Embryonic facial prominence (tissue), 1 donor: ENCODE results near the gene FGFR1OP2.
"Not testable (repeated sequence)": the region's sequence is repeated elsewhere in the genome, so short reads cannot be mapped to it uniquely, and the experiment has no call there.

Experiments
- DNase-seq: peaks from one replicate; pipeline ENCODE4 v3.0.0-alpha.2; 2016; ENCODE audit errors: extremely low spot score

FGFR1OP2 gene

DNA sequence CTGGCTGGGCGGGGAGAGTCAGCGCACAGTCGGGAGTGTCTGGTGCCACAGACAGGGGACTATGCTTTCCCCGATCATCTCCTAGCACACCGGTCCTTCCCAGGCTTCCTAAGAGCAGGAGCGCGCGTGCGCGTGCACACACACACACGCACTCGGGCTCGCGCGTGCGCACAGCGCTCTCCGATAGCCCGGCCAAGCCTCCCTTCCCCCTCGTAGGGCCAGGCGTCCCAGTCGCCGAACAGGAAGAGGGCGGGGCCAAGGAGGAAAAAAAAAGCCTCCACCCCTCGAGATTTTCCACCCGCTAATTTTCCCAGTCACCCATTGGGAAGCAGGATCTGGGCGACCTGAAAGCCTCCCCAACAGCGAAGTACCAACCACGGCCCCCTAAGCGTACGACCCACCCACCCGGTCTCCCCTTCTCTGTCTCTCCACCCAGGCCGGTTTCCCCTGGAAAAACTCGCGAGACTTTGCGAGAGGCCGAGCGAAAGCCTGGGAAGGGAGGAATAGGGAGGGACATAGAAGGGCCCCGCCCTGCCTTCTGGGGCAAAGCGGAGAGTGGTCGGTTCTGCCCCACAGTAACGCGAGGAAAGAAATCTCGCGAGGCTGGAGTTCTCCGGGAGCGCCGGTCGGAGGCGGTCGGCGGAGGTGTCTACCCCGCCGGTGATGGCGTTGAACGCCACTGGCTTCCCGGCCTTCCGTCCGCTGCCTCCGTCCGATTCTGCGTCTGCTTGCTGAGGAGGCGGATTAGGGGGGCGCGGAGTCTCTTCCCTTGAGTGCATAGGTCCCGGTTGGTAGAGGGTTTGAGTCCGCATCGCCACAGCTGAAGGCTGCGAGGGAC, at the start of gene FGFR1OP2, which contains the start of gene INTS13:
Gene FGFR1OP2 (plus strand): TSS at position 608 of the 838 bp plus-strand sequence. CDS start 15,689 bp downstream, outside the sequence.
Gene INTS13 (minus strand): TSS at position 119 of the 838 bp plus-strand sequence. CDS start 1,178 bp downstream, outside the sequence.
- peak; percentile 98 for DNase-seq

DNA sequence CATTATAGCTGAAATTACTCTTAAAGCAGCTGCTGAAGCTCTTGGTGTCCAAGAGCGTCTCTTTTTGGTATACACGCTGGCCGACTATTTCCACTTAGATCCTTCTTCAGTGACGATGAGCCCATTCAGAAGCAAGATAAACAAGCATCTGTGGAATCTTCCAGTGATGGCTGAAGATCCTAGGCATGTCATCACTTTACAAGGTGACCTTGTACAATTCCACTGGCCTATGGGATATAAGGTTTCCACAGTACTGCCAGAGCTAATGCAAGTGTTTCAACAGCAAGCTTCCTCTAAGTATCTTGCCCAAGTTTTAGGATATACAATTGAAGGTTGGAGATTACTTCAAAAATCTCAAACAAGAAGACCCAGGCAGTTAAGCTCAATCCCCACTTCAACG, 47.5 kb upstream of the FGFR1OP2 start:
- no peak for DNase-seq

DNA sequence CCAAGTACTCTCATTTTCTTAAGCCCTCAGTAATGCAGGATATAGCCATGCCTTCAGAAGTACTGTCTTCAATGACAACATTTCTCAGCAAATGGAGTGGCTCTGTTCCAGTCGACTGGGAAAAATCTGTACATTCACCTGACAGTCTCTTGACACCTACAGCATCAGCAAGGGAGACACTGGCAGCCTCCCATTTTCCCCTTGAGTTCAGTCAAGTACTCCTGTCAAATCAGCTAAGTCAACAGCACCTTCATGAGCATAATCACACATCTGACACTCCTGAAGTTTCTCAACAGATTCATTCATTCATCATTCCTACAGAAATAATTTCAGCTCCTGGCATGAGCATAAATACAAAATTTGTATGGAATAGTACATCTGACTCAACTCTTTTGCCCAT, 46.6 kb upstream of the FGFR1OP2 start:
- DNase-seq, result no peak

DNA sequence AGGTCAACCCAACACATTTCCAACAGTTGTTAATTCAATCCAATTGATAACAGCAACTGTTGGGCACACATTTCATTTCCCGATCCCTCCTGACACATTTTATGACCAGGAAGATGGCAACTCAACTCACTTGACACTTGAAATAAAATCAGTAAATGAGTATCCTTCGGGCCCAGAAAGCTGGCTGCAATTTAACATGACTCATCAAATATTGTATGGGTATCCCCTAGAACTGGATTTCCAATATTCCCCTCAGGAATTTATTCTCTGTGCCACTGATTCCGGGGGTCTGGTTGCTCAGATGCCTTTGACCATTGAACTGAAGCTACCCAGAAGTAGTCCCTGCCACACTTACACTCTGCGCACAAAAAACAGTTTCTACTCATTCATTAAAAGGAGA, 42.6 kb upstream of the FGFR1OP2 start:
- no peak for DNase-seq

DNA sequence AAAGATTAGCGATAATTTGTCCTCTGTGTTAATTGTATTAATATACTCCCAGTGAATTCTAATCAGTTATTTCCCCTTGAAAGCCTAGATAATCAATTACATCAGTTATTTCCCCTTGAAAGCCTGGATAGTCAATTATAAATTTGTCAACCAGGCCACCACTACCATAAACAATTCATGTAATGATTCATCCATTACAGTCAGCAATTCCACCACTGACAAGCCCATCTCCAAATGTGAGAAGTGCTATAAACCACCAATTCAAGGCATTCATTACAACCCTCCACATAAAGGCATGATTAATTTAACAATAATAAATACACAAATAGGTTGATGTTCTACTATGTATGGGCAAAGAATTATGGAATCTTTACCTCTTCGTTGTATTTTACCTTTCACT, 41.4 kb upstream of the FGFR1OP2 start:
- no peak for DNase-seq

DNA sequence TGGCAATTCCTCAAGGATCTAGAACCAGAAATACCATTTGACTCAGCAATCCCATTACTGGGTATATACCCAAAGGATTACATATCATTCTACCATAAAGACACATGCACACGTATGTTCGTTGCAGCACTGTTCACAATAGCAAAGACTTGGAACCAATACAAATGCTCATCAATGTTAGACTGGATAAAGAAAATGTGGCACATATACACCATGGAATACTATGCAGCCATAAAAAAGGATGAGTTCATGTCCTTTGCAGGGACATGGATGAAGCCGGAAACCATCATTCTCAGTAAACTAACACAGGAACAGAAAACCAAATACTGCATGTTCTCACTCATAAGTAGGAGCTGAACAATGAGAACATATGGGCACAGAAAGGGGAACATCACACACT, 34.9 kb upstream of the FGFR1OP2 start:
- not testable (repeated sequence) for DNase-seq

DNA sequence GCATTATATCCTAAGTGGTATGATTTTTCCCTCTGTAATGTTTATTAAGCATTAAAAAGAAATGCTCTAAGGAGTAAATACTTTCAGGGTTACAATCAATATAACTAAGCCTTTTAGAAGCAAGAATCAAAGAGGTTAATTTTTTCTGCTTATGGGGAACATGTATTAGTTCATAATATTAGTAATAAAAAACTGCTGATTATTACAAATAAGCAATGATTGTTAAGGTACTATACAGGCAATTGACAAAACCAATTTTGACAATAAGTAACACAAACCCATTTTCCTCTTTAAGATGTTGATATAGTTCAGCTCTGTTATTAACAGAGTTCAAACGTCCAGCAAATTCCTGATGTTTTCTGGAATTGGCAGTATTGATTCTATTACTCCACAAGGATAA, 32.2 kb upstream of the FGFR1OP2 start:
- DNase-seq, result no peak

DNA sequence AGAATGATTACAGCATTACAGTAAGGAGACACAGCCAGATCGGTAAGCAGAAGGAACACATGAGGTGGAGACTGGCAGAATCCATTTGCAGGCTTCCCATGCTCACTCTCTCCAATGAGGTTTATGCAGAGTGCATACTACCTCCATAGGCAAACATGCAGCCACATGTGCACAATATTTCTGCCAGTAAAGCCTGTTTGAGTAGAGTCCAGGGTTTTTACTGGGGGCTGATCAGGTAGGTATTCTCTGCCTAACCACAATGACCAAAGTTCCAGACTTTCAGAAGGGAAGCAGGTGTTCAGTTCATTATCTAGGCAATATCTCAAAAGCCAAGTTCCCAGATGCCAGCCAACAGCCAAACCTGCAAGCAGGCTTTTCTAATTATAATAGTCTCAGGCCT, 31.6 kb upstream of the FGFR1OP2 start:
- no peak for DNase-seq

DNA sequence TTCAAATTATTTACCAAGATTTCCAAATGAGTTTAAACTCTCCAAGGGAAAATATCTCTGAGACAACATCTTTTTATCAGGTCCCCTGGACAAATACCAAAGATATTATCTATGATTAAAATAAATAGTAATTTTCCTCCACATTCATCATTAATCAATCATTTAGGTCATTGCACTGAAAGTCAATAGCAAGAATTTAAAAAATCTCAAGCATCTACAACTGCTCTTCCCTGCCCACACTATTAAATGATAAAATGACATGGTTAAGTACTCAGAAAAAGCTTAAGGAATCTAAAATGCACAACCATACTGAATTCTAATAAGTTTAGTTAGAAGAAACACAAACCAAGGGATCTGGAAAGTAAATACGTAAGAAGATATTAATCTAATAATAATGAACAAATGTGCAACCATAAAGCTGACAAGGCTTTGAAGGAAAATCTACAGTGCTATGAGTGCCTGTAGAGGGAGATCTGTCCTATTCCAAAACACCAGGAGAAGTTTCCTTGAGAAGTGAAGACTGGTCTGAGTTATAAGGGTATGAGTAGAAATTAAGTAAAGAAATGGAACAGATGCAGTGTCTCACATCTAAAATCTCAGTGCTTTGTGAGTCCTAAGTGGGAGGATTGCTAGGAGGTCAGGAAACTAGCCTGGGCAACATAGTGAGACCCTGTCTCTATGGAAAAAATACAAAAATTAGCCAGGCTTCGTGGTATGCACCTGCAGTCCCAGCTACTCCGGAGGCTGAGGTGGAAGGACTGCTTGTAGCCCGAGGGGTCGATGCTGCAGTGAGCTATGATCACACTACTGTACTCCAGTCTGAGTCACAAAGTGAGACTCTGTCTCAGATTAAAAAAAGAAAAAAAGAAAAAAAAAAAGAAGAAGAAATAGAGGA, 19.7 kb upstream of the FGFR1OP2 start:
- no peak for DNase-seq

DNA sequence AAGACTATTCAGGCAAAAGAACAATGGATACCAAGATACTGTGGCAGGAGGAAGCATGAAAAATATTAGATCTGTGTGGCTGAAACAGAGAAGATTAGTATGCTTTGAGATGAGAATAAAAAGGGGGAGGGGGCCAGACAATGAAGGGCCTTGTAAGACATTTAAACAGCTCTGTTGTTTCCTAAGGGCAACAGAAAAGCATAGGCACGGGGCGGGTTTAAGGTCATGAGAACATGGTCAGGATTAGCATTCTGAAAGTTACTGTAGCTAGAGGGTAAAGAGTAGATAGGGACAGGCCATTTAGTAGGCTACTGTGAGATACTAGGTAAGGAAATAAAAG, 19.1 kb upstream of the FGFR1OP2 start:
- DNase-seq, result no peak

DNA sequence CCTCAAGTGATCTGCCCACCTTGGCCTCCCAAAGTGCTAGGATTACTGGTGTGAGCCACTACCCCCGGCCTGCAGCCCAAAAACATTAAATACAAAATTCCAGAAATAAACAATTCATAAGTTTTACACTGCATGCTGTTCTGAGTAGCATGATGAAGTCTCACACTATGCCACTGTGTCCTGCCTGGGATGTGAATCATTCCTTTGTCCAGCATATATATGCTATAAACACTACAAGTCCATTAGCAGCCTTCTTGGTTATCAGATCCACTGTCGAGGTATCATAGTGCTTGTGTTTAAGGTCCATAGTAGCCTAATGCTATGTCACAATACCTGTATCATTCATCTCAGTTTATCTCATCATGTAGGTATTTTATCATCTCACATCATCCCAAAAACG, 16.4 kb upstream of the FGFR1OP2 start:
- no peak for DNase-seq

DNA sequence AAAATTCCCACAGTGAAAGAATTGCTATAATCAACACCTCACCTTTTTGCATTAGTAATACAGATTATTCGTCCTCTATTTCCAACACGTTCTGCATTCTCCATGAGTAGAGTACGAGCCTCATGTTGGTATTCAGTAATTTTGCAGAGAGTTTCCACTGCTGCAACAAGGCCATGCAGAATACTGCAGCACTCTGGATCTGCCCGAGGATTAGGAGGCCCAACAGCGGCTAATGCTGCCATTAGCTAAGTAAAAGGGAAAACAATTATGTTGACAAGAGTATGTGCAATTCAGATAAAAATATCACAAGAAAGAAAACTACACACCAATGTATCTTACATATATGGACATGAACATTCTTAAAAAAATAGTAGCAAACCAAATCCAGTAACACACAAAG, 9.6 kb upstream of the FGFR1OP2 start:
- DNase-seq, result no peak

DNA sequence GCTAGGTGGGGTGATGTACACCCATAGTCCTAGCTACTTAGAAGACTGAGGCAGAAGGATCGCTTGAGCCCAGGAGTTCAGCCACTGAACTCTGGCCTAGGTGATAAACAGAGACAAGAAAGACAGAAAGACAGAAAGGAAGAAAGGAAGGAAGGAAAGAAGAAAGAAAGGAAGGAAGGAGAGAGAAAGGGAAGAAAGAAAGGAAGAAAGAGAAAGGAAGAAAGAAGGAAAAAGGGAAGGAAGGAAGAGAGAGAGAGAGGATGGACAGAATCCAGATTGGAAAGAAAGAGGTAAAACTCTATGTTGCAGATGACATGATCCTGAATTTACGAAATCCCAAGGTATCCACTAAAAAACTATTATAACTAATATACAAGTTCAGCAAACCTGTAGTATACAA, 8.7 kb upstream of the FGFR1OP2 start:
- no peak for DNase-seq

DNA sequence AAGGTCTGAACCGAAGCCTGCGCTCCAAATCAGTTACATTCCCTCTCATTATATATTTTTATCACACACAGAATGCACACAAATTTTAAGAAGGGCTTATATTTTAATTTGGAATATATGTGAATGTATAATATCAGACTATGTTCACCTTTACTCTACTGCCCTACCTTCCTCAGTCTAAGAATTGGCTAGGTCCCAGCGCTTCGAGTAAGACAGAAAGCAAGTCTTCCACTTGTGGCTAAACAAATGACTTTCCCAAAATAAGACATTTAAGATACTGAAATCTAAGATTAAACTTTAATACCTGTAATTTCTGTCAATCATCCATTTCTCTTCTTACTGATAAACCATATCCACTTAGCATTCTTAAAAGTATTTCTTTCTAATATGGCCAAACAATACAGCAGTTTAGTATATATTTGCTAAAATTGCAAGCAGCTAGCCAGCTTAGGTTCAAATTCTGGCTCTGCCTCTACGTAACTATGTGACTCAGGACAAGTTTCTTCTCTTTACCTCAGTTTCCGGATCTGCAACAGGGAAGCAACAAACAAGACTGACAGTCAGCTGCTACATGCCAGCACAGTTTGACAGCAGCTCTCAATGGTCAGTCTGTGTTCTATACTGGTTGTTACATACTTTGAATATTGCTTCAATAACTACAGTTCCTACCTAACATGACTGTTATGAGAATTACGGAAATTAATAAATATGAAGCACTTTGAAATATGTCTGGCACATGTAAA, 2.5 kb upstream of the FGFR1OP2 start:
- no peak for DNase-seq

DNA sequence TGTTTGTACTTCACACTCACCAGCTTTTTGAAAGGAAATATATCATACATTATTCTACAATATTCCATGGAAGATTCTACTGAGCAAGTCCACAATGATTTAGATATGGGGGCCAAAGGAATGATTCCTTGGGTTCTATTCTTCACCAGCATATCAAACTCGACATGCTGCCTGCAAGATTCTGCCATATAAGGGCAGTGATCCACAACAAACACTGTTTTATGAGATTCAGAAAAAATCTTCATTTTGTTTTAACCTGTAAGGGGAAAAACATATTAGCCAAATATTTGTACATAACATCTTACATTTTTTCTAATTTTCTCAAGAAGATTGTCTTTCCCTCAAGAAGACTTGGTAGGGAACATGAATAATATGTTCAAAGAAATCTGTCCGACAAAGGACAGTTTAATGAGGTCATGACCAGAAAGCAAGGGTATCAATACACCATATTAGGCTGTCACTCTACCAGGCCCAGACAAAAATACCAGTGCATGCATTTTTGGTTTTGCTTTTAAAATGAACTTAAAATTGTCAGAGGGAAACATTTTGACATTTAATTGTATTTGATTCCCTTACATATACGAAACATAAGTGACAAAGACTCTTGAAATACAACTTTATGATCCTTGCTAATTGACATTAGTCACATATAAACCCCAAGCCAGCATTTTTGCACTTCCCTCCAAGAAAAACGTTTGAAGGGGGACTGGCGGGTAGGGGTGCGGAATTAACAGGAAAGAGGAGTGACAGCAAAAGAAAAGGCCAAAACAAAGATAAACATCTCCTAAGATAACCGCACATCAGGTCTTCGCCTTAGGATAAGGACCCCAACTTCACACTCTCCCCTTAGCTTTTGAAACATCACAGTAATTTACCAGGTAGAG, 1.5 kb upstream of the FGFR1OP2 start:
- no peak for DNase-seq

DNA sequence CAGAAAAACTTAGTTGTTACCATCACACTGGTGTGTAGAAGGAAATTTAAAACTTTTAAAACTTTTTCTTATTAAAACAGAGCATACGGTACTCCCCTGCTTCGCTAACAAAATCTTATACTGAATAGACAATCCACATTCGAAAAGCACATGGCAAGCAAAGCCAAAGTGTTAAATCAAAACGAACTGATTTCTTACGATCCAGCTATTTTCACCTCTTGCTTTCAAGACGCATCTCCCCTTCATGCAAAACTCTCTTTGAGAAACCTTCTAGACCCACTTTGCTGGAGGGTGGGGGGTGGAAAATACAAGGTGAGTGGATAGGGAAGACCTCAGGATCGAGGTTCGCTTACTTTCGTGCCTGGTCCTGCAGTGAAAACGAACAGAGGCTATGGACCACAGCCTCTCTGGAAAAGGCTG, 817 bp upstream of the FGFR1OP2 start:
- DNase-seq, result no peak

DNA sequence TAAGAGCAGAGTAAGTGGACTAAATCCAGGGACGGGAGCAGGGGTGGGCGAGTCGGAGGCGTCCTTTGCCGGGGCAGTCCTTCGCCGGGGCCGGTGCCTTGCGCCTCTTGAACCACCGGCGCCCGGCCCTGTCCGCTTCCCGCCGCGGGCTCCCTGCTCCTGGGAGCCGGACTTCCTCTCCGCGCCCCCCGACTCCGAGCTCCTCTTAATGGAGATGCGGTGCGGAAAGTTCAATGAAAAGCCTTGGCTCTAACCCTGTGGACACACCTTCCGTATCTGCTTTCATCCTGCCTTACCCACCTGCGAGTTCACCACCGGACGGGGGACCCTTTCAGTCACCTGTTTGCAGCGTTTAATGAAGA, 412 bp downstream of the FGFR1OP2 start:
- no peak for DNase-seq

DNA sequence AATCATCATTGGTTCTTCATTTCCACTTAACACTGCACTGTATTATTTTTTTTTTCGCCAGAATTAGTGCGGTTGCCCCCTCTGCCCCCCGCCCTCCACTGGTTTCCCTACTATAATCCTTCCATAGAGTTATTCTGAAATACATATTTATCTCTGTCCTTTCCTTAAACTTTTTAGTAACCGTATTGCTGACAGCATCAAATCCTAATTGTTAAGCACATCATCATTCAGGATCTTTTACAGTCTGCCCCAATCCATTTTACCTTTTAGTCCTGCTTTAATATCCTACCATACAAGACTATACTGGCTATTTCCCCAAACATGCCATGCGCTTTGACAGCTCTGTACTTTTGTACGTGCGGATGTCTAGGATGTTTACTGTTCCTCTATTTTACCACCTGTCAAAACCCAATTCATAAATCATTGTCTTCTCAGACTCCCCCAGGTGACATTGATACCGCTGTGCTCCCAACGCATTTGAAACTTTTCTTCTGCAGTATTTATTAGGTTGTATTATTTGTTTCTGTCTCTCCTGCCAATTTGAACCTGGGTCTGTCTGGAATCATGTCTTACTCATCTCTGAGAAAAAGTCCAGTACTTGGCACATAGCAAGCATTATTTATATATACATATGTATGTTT, 1.0 kb downstream of the FGFR1OP2 start:
- DNase-seq, result no peak

DNA sequence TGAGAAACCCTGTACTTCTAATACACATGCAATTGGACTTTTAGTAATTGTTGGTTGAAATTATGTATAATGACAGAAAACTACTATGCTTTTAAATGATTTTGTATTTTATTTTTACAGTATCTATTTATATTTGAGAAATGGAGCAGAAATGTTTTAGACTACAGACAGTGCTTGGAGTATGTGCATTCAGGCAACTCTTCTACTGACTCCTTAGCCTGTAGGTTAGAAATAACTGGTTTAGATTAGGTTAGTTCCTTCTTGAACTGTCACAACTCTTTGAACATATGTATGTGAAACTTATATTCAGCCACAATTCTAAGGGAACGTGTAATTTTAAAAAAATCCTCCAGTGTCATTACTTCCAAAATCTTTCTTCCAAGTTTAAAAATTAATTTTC, 1.7 kb downstream of the FGFR1OP2 start:
- no peak for DNase-seq

DNA sequence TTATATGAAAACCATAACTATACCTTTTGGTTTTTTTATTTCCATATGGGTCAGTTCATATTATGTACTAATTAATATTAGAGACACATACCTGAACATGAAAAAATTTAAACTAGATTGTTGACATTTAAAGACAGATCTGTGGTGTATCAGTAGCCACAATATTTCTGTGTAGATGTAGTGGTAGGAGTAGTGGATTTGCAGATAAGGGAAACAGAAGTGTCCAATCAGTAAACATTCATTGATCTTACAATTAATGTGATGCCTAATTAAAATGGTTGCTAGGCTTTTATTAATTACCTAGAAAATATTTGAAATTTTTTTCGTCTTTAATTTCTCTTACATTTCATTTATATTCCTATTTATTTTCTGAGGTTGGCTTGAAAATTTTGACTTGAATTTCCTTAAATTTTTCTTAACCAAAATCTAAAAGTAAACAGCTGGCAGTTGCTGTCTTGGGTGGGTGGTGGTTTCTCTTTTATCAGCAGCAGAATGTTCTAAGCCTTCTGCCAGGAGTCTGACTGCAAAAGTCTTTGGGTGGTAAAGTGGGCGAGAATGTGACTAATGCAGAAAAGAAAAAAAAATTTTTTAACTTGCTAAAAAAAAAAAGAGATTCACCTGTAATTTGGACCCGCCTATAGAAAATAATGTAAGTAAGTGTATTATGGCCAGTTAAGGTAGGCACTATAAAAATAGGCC, 2.4 kb downstream of the FGFR1OP2 start:
- DNase-seq, result no peak
